ENCODE data around the gene C7.
"Not testable (repeated sequence)": the region's sequence is repeated elsewhere in the genome, so short reads cannot be mapped to it uniquely, and the experiment has no call there.

C7 gene

GRCh38 chr5:40877371-40877988, 31.8 kb upstream of the C7 start (continued):
- TF ChIP-seq TSHZ2 (CRISPR knock-in tag; IDR thresholded peaks at IDR 0.05) = no peak
- no peak for TF ChIP-seq ISL1 (CRISPR knock-in tag; IDR thresholded peaks at IDR 0.05)
- no peak for TF ChIP-seq TOX (CRISPR knock-in tag; IDR thresholded peaks at IDR 0.05; ENCODE audit: borderline replicate concordance)
- TF ChIP-seq PPARA (CRISPR knock-in tag; IDR thresholded peaks at IDR 0.05; ENCODE audit: borderline replicate concordance) = no peak
- no peak for TF ChIP-seq ARNTL (CRISPR knock-in tag; IDR thresholded peaks at IDR 0.05; ENCODE audit: borderline replicate concordance, low read depth)
- no peak for TF ChIP-seq CSDC2 (CRISPR knock-in tag; IDR thresholded peaks at IDR 0.05)
- no peak for TF ChIP-seq POU6F1 (CRISPR knock-in tag; IDR thresholded peaks at IDR 0.05; ENCODE audit: borderline replicate concordance, low read depth)
- no peak for TF ChIP-seq ZC3H10 (CRISPR knock-in tag; IDR thresholded peaks at IDR 0.05)
- no peak for TF ChIP-seq ZNF70 (CRISPR knock-in tag; IDR thresholded peaks at IDR 0.05)
- TF ChIP-seq ESRRG (CRISPR knock-in tag; IDR thresholded peaks at IDR 0.05) = no peak
- TF ChIP-seq OSR1 (CRISPR knock-in tag; IDR thresholded peaks at IDR 0.05) = no peak
- TF ChIP-seq BACH2 (CRISPR knock-in tag; IDR thresholded peaks at IDR 0.05; ENCODE audit: borderline replicate concordance) = no peak

- ATAC-seq = peak; percentile 61
These were observed 29.9 kb upstream of the C7 start for GRCh38 chr5:40879163-40879942.

GRCh38 chr5:40882291-40882690, 27.0 kb upstream of the C7 start:
- no peak for TF ChIP-seq CSDC2 (CRISPR knock-in tag; IDR thresholded peaks at IDR 0.05)
- no peak for TF ChIP-seq BACH2 (CRISPR knock-in tag; IDR thresholded peaks at IDR 0.05; ENCODE audit: borderline replicate concordance)
- no peak for TF ChIP-seq ZNF8 (CRISPR knock-in tag; IDR thresholded peaks at IDR 0.05)
- no peak for TF ChIP-seq SNAI2 (CRISPR knock-in tag; IDR thresholded peaks at IDR 0.05)
- ATAC-seq = no peak

More at GRCh38 chr5:40879163-40879942, 29.9 kb upstream of the C7 start:
- TF ChIP-seq ARNTL (CRISPR knock-in tag; IDR thresholded peaks at IDR 0.05; ENCODE audit: borderline replicate concordance, low read depth) (no peak), PPARA (CRISPR knock-in tag; IDR thresholded peaks at IDR 0.05; ENCODE audit: borderline replicate concordance) (no peak), TCF4 (CRISPR knock-in tag; IDR thresholded peaks at IDR 0.05; ENCODE audit: borderline replicate concordance) (no peak)

- not testable (repeated sequence) for ATAC-seq
These were observed 26.2 kb upstream of the C7 start for GRCh38 chr5:40883051-40883450.

GRCh38 chr5:40895440-40896425, 13.6 kb upstream of the C7 start:
- ATAC-seq = not testable (repeated sequence)

- peak; percentile 99 for ATAC-seq
- peak; percentile 17; the same call in 1 of the 2 replicates for TF ChIP-seq TSHZ2 (CRISPR knock-in tag; IDR thresholded peaks at IDR 0.05)
- TF ChIP-seq TOX (CRISPR knock-in tag; IDR thresholded peaks at IDR 0.05; ENCODE audit: borderline replicate concordance) = no peak
These were observed 4.9 kb upstream of the C7 start for GRCh38 chr5:40904205-40904993.
